Common myeloid progenitor, CD34-positive (primary cell): ENCODE data around the gene MAGI1.

Experiments
- CTCF ChIA-PET: fragments of 350-600 bp; sonication (Branson Sonifier 250); formaldehyde crosslinking; loops from one replicate; lab custom pipeline; 2021; ENCODE audit warnings: antibody characterized with exemption; lab: Charles Lee
- POLR2A ChIA-PET: fragments of 350-600 bp; sonication (Branson Sonifier 250); formaldehyde crosslinking; loops from one replicate; lab custom pipeline; 2021; ENCODE audit warnings: antibody characterized with exemption; lab: Charles Lee
- DNase-seq, 3 donors: peaks; one replicate each; pipeline versions ENCODE4 v3.0.0 to v3.0.0-alpha.2; 2013
- H3K27ac ChIP-seq, 2 experiments: 1 replicate in 1 of 2; 2 replicates in 1 of 2; pipeline ENCODE4 v1.7.0; 2013; ENCODE audit warnings: inconsistent platforms in 2 of 2, low read length in 2 of 2, mild to moderate bottlenecking in 2 of 2, low read depth in 1 of 2, moderate library complexity in 1 of 2; ENCODE audit not compliant: severe bottlenecking in 2 of 2, insufficient read depth in 1 of 2, poor library complexity in 1 of 2
- H3K27me3 ChIP-seq, 5 experiments: replicated peaks in 2 of 5; 1 replicate in 3 of 5; 2 replicates in 2 of 5; pipeline versions ENCODE4 v1.6.1 to v1.7.0; 2013; ENCODE audit warnings: low read length in 4 of 5, mild to moderate bottlenecking in 2 of 5, moderate library complexity in 2 of 5, inconsistent platforms in 1 of 5; ENCODE audit not compliant: insufficient read depth in 5 of 5, control insufficient read depth in 4 of 5
- H3K36me3 ChIP-seq, 4 experiments: 1 replicate in 2 of 4; 2 replicates in 2 of 4; pipeline versions ENCODE4 v1.6.1 to v1.7.0; 2013; ENCODE audit warnings: low read length in 3 of 4, control low read depth in 1 of 4, mild to moderate bottlenecking in 1 of 4; ENCODE audit not compliant: control insufficient read depth in 4 of 4, insufficient read depth in 4 of 4
- H3K4me1 ChIP-seq, 4 experiments: 1 replicate in 3 of 4; 2 replicates in 1 of 4; pipeline versions ENCODE4 v1.6.1 to v1.7.1; 2013; ENCODE audit warnings: low read length in 3 of 4, mild to moderate bottlenecking in 3 of 4, control low read depth in 1 of 4, inconsistent platforms in 1 of 4, moderate library complexity in 1 of 4; ENCODE audit not compliant: control insufficient read depth in 4 of 4, insufficient read depth in 4 of 4; ENCODE audit errors: control extremely low read depth in 1 of 4
- H3K4me3 ChIP-seq, 7 experiments: 1 replicate in 4 of 7; 2 replicates in 3 of 7; pipeline versions ENCODE4 v1.5.1 to v1.7.0; 2013; ENCODE audit warnings: mild to moderate bottlenecking in 7 of 7, low read length in 6 of 7, moderate library complexity in 6 of 7, inconsistent platforms in 2 of 7, low read depth in 2 of 7, control low read depth in 1 of 7; ENCODE audit not compliant: insufficient read depth in 4 of 7, control insufficient read depth in 1 of 7; ENCODE audit errors: extremely low read depth in 1 of 7
- H3K9me3 ChIP-seq, 5 experiments: 1 replicate in 4 of 5; 2 replicates in 1 of 5; pipeline versions ENCODE4 v1.6.1 to v1.7.1; 2013; ENCODE audit warnings: low read length in 4 of 5, mild to moderate bottlenecking in 2 of 5, inconsistent platforms in 1 of 5, low read depth in 1 of 5, moderate library complexity in 1 of 5; ENCODE audit not compliant: control insufficient read depth in 4 of 5, insufficient read depth in 2 of 5; ENCODE audit errors: control extremely low read depth in 1 of 5
- WGBS: methylation state at CpG from one replicate; pipeline ENCODE4 v1.1.5; 2013; ENCODE audit not compliant: insufficient coverage; 5-methylcytosine and 5-hydroxymethylcytosine counted together

The MAGI1 gene

GRCh38 chr3:65562447-65562846 is 476.3 kb downstream of the MAGI1 start:
- no peak for DNase-seq
- ChIA-PET CTCF (no interaction called here), POLR2A (no interaction called here)
- H3K27me3 ChIP-seq, result no peaks in the 10 kb centered on the region
- no peaks in the 10 kb centered on the region for H3K9me3 ChIP-seq
- no peak overlapping the region for H3K27ac ChIP-seq
- H3K36me3 ChIP-seq, result no peaks in the 10 kb centered on the region
- H3K4me3 ChIP-seq, result no peak overlapping the region
- no peaks in the 10 kb centered on the region for H3K4me1 ChIP-seq
- no CpG with 5 or more reads among the region's 2 CpGs for WGBS

GRCh38 chr3:65561617-65562016 is 477.1 kb downstream of the MAGI1 start:
- Histone ChIP-seq H3K27me3 (no peaks in the 10 kb centered on the region), H3K27ac (no peak overlapping the region), H3K9me3 (no peaks in the 10 kb centered on the region), H3K36me3 (no peaks in the 10 kb centered on the region), H3K4me3 (no peak overlapping the region), H3K4me1 (no peaks in the 10 kb centered on the region)
- WGBS, result 80% methylated on average over 2 of the region's 3 CpGs
- POLR2A ChIA-PET, result no interaction called here
- CTCF ChIA-PET, result interaction anchor here (1.1 kb wide), 1 partner anchor 19 kb away, joined by 3 read pairs; no protein-coding TSS in a partner anchor
- DNase-seq, result no peak

- H3K36me3 ChIP-seq, result no peaks in the 10 kb centered on the region
- no peak overlapping the region for H3K27ac ChIP-seq
- H3K4me3 ChIP-seq, result no peak overlapping the region
- no peaks in the 10 kb centered on the region for H3K27me3 ChIP-seq
- H3K4me1 ChIP-seq, result no peaks in the 10 kb centered on the region
- H3K9me3 ChIP-seq, result no peaks in the 10 kb centered on the region
- POLR2A ChIA-PET, result no interaction called here
- no peak for DNase-seq
- 95% methylated on average over 3 of the region's 4 CpGs for WGBS
- CTCF ChIA-PET, result no interaction called here
These were observed 477.8 kb downstream of the MAGI1 start for GRCh38 chr3:65560901-65561300.

- H3K36me3 ChIP-seq, result no peaks in the 10 kb centered on the region
- ChIA-PET POLR2A (no interaction called here), CTCF (no interaction called here)
- no peak for DNase-seq
- H3K4me1 ChIP-seq, result no peaks in the 10 kb centered on the region
- 100% methylated on average over 3 of the region's 5 CpGs for WGBS
- no peak overlapping the region for H3K4me3 ChIP-seq
- H3K9me3 ChIP-seq, result no peaks in the 10 kb centered on the region
- no peaks in the 10 kb centered on the region for H3K27me3 ChIP-seq
- H3K27ac ChIP-seq, result no peak overlapping the region
These were observed 478.6 kb downstream of the MAGI1 start for GRCh38 chr3:65560133-65560532.

- no peak overlapping the region for H3K27ac ChIP-seq
- H3K27me3 ChIP-seq, result no peaks in the 10 kb centered on the region
- no peaks in the 10 kb centered on the region for H3K4me1 ChIP-seq
- 96% methylated on average over 7 of the region's 10 CpGs for WGBS
- H3K9me3 ChIP-seq, result no peaks in the 10 kb centered on the region
- H3K36me3 ChIP-seq, result no peaks in the 10 kb centered on the region
- no peak for DNase-seq
- POLR2A ChIA-PET, result no interaction called here
- no peak overlapping the region for H3K4me3 ChIP-seq
- CTCF ChIA-PET, result no interaction called here
These were observed 479.1 kb downstream of the MAGI1 start for GRCh38 chr3:65559643-65560042.

GRCh38 chr3:65558826-65559225 is 479.9 kb downstream of the MAGI1 start:
- Histone ChIP-seq H3K27ac (no peak overlapping the region), H3K9me3 (no peaks in the 10 kb centered on the region), H3K4me3 (no peak overlapping the region), H3K27me3 (no peaks in the 10 kb centered on the region), H3K36me3 (no peaks in the 10 kb centered on the region), H3K4me1 (no peaks in the 10 kb centered on the region)
- no peak for DNase-seq
- ChIA-PET CTCF (no interaction called here), POLR2A (no interaction called here)
- 100% methylated on average over 1 of the region's 1 CpG for WGBS

GRCh38 chr3:65557899-65558564 is 480.7 kb downstream of the MAGI1 start:
- Histone ChIP-seq H3K9me3 (no peaks in the 10 kb centered on the region), H3K36me3 (no peaks in the 10 kb centered on the region), H3K4me3 (no peak overlapping the region), H3K27me3 (no peaks in the 10 kb centered on the region), H3K27ac (no peak overlapping the region), H3K4me1 (no peaks in the 10 kb centered on the region)
- ChIA-PET POLR2A (no interaction called here), CTCF (no interaction called here)
- 94% methylated on average over 3 of the region's 6 CpGs for WGBS
- DNase-seq, result no peak
